GM12872 (cell line): ENCODE data around the gene IQGAP1.

Experiments used
- CTCF ChIP-seq: IDR thresholded peaks from 3 replicates; pipeline ENCODE4 v1.5.1; 2011; ENCODE audit warnings: low read depth, mild to moderate bottlenecking, low read length, moderate library complexity; ENCODE audit not compliant: insufficient read depth

The IQGAP1 gene

GRCh38 chr15:90497912-90498311 lies 109.9 kb downstream of the IQGAP1 start:
- TF ChIP-seq CTCF, result no peak

GRCh38 chr15:90500171-90500570 lies 112.1 kb downstream of the IQGAP1 start:
- no peak for TF ChIP-seq CTCF

- TF ChIP-seq CTCF, result no peak
Observed at GRCh38 chr15:90501898-90502297, 113.9 kb downstream of the IQGAP1 start.

- TF ChIP-seq CTCF, result no peak
Observed at GRCh38 chr15:90512276-90512675, 124.2 kb downstream of the IQGAP1 start.

GRCh38 chr15:90512981-90513380 lies 124.9 kb downstream of the IQGAP1 start:
- no peak for TF ChIP-seq CTCF

- TF ChIP-seq CTCF, result no peak
Observed at GRCh38 chr15:90513448-90513847, 125.4 kb downstream of the IQGAP1 start.

- no peak for TF ChIP-seq CTCF
Observed at GRCh38 chr15:90519688-90520087, 131.6 kb downstream of the IQGAP1 start.

GRCh38 chr15:90520365-90520764 lies 132.3 kb downstream of the IQGAP1 start:
- TF ChIP-seq CTCF, result no peak
